ENCODE data around the gene PIGV.
A peak's percentile ranks its signal among the peaks of the same experiment; 100 is the strongest.
"Not testable (repeated sequence)": the region's sequence is repeated elsewhere in the genome, so short reads cannot be mapped to it uniquely, and the experiment has no call there.

The PIGV gene

DNA sequence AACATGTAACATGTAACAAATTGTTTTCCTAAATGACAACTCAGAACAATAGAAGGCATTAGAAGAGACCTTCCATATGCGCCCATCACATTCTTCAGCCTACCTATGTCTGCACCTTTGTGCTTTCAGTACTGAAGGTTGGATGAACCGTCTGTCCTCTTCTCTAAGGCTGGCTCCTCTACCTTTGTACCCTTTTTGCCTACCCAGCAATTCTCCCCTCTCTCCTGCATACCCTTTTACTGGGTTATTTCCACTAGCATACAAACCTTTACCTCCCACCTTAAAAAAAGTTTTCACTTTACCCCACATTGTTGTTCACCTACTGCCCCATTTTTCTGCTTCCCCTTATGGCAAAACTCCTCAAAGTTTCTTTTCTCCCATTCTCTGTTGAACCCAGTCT is 5.2 kb downstream of the PIGV start:
- DNase-seq (ENCODE audit: low read depth in 1 of 2, low spot score in 1 of 2): no peak

DNA sequence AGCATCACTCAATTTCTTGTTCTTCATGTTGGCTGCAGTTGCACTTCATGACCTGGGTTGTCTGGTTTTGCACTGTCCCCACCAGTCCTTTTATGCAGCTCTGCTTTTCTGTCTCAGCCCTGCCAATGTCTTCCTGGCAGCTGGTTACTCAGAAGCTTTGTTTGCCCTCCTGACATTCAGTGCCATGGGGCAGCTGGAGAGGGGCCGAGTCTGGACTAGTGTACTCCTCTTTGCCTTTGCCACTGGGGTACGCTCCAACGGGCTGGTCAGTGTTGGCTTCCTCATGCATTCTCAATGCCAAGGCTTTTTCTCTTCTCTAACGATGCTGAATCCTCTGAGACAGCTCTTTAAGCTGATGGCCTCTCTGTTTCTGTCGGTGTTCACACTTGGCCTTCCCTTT is 6.6 kb downstream of the PIGV start:
- DNase-seq (ENCODE audit: low read depth in 1 of 2, low spot score in 1 of 2): no peak

DNA sequence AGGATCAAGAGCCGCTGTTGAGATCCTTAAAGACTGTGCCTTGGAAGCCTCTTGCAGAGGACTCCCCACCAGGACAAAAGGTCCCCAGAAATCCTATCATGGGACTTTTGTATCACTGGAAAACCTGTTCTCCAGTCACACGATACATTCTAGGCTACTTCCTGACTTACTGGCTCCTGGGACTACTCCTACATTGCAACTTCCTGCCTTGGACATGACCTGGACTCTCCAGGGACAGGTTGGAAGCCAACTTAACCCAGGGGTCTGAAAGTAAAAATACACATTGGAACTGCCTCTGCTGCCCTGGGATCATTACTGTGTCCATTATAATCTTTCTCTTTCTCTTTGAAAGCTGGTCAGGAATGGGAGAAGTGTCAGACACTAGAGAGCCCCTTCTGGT is 9.9 kb downstream of the PIGV start:
- no peak for DNase-seq (ENCODE audit: low read depth in 1 of 2, low spot score in 1 of 2)

DNA sequence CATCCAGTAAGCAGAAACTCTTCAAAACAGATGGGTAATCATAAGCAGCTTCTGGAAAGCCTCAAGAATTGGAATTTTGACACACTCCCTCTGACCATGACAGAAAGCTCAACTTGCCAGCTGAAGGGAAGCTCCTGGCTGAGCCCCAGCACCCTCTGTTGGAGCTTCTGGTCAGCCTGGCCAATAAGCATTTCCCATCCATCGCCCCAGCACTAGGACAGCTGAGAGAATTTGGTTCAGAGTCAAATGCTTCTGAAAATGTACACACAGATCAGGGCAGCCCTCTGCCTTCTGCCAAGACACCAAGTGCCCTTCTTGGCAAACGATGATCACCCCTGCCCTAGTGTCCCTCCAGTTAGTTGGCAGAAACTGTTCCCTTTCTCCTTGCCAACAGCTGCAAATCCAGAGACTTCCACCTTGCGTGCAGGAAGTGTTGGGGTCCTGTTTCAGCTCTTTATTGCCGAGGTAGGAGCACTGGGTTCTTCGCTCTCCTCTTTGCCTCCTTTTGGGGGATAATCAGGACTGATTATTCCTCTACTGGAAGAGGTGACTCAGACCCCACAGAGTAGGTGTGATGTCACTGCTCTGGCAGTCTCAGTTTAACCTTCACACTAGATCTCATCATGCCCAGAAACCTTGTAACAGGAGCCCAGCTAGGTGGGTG is 11.9 kb downstream of the PIGV start:
- DNase-seq (ENCODE audit: low read depth in 1 of 2, low spot score in 1 of 2): no peak

DNA sequence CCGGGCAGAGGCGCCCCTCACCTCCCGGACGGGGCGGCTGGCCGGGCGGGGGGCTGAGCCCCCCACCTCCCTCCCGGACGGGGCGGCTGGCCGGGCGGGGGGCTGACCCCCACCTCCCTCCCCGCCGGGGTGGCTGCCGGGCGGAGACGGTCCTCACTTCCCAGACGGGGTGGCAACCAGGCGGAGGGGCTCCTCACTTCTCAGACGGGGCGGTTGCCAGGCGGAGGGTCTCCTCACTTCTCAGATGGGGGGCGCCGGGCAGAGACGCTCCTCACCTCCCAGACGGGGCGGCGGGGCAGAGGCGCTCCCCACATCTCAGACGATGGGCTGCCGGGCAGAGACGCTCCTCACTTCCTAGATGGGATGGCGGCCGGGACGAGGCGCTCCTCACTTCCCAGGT is 16.2 kb downstream of the PIGV start:
- DNase-seq (ENCODE audit: low read depth in 1 of 2, low spot score in 1 of 2): not testable (repeated sequence)

DNA sequence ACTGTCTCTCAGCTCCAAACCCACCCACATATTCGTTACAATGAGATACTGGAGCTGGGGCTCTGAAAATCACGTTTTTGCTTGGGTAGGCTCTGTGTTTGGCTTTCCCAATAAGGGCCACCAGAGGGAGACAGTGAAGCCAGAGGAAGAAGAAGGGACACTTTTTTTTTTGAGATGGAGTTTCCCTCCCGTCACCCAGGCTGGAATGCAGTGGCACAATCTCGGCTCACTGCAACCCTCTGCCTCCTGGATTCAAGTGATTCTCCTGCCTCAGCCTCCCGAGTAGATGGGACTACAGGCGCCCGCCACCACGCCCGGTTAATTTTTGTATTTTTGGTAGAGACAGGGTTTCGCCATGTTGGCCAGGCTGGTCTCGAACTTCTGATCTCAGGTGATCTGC is 22.4 kb downstream of the PIGV start:
- peak; percentile 46 to 48 for DNase-seq (ENCODE audit: low read depth in 1 of 2, low spot score in 1 of 2)

DNA sequence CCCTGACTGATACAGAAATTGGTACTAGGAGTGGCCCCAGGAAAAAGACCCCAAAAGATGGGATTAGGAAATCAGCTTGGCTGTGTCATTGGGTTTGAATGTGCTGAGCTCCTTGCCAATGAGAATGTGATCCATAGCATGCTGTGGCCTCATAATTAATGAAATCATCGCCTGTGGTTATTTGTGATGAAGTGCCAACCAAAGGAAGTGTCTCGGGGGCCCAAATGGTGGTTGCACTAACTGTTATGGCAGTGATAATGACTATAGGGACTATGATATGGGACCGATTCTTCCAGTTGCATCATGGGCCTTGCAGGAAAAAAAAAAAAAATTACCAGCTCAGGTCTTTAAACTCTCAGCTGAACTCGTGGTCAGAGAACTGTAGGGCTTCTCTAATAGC is 23.3 kb downstream of the PIGV start:
- no peak for DNase-seq (ENCODE audit: low read depth in 1 of 2, low spot score in 1 of 2)

DNA sequence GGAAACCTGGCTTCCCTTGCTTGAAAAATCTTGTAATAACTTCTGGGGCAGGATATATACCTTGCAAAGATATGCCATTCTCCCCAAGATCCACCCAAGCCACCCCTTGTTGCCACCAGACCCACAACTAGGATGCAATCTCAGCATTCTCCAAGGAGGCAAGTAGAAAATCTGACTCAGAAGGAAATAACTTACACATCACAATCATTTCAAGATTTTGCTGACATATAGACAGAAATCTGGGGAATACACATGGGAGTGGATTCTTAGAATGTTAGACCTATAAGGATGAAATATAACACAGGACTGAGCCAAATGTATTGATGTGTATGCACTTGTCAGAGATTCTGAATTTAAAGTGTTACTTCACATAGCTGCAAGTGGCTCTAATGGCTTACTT is 24.0 kb downstream of the PIGV start:
- DNase-seq (ENCODE audit: low read depth in 1 of 2, low spot score in 1 of 2): no peak

DNA sequence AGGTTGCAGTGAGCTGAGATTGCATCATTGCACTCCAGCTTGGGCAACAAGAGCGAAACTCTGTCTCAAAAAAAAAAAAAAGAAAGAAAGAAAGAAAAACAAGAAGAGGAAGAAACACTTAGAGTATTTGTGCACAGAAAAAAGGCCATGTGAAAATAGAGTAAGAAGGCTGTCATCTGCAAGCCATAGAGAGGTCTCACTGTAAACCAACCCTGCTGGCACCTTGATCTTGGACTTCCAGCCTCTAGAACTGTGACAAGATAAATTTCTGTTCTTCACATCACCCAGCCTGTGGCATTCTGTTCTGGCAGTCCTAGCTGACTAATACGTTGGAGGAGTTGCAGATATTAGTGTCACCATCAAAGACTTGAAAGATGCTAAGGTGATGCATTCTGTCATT is 26.6 kb downstream of the PIGV start:
- DNase-seq (ENCODE audit: low read depth in 1 of 2, low spot score in 1 of 2): no peak

DNA sequence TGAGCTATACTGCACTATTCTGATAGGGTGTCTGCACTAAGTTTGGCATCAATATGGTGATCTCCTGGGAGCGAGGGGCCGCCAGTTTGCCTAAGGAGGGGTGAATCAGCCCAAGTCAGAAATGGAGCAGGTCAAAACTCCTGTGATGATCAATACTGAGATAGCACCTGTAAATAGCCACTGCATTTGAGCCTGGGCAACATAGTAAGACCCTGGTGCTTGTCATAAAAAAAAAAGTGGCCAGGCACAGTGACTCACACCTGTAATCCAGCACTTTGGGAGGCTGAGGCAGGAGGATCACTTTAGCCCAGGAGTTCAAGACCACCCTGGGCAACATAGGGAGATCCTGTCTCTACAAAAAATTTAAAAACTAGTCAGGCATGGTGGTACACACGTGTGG is 27.1 kb downstream of the PIGV start:
- DNase-seq (ENCODE audit: low read depth in 1 of 2, low spot score in 1 of 2): no peak

DNA sequence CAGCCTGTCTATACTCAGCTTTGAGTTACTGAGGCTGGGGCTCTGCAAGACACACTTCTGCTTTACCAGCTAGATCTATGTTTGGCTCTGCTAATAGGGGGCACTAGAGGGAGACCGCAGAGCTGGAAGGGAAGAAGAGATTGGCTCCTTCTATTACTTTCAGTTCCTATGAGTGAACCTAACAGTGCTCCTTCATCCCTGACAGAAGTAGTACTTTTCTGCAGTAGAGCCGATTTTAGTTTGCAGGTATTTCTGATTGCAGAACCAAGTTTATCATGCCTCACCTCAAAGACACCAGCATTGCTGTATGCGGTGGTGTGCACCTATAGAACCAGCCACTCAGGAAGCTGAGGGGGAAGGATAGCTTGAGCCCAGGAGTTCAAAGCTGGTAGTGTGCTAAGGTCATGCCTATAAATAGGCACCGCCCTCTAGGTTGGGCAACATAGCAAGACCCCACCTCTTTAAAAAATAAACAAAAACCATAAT is 33.1 kb downstream of the PIGV start:
- no peak for DNase-seq (ENCODE audit: low read depth in 1 of 2, low spot score in 1 of 2)

DNA sequence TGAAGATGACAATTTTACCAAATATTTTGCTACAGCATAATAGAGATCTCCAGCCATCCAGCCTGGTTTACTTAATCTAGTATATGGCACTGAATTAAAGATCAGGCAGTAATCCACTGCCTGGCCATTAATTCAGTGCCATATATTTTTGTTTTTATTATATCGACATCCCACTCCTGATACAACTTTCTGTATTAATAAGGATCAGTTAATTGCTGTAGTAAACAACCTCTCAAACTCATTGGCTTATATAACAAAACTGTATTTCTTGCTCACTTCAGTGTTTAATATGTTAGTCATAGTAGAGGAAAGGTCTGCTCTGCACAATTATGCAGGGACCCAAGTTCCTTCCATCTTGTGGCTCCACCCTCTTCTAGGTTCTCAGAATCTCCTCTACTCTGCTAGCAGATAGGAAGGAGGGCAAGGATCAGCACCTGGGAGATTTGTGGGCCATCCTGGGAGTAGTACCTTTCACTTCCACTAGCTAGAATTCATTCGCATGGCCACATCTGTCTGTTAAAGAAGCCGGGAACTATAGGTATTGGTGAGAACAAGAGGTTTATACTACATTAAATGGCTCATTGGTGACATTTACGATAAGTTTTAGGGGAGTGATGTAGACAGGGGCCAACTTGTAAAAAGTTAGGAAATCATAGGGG is 35.1 kb downstream of the PIGV start:
- no peak for DNase-seq (ENCODE audit: low read depth in 1 of 2, low spot score in 1 of 2)

DNA sequence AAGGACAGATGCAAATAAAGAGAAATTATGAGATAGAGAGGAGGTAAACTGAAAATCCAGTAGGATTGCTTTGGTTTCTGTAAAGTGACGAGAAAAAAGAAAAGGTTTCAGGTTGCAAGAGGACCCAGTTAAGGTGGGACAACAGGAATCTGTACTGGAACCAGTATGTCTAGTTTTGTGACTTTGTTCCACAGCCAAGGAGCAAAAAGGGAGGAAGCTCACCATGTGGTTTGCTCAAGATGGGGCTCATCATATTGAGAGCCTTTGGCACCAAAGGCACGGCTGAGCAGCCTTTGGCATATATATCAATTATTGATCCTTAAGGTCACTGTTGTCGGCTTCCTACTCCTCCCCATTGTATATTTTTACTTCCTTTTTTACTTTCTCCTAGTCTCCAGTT is 37.0 kb downstream of the PIGV start:
- DNase-seq (ENCODE audit: low read depth in 1 of 2, low spot score in 1 of 2): no peak

DNA sequence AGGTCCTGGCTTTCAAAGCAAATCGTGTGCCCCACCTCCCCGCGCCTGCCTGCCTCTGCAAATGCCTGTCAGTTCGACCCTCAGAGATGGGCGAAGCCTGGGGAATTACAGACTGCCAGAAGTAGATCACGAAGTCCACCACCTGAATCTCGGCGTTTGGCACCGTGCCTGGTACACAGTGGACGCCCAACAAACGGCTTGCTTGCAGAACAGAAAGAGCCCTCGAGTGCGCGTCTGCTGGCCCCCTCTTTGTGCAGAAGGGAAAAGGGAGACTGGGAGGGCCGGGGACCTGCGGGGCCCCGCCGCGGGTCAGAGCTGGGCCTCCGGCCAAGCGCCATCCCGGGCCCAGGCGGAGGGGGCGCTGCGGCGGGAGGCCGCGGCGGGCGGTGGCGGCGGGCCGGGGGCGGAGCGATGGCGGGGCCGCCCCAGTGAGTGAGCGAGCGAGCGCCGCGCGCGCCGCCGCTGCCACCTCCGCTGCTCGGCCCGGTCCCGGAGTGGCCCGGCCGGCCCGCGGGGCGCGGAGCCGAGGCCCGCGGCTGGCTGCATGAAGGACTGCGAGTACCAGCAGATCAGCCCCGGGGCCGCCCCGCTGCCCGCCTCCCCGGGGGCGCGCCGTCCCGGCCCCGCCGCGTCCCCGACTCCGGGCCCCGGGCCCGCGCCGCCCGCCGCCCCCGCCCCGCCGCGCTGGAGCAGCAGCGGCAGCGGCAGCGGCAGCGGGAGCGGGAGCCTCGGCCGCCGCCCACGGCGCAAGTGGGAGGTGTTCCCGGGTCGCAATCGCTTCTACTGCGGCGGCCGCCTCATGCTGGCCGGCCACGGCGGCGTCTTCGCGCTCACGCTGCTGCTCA is 38.7 kb downstream of the PIGV start, which contains the start of gene ZDHHC18:
TSS of gene ZDHHC18 (plus strand) at position 428 of the 845 bp plus-strand sequence. CDS start at position 545, 117 bp downstream.
- DNase-seq (ENCODE audit: low read depth in 1 of 2, low spot score in 1 of 2): peak; percentile 58 to 68

DNA sequence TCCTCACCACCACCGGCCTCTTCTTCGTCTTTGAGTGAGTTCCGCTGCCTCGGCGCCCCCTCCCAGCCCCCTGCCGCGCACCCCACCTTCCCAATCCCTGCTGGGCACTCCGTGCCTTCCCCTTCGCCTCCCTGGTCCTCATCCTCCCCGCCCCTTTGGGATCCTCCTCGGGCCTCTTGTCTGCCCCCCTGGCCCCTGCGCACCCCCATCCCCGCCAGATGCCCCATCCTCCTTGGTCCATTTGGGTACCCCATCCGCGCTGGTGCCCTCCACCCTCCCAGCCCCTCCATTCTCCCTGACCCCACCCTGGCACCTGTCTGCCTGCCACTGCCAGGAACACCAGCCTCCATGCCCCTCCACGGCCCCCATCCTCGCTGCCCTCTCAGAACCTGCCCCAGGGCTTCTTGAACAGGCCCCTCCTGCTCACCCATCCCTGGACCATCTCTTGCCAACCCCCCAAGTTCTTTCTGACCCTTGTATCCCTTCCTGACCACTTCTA is 39.4 kb downstream of the PIGV start:
- DNase-seq (ENCODE audit: low read depth in 1 of 2, low spot score in 1 of 2): no peak

DNA sequence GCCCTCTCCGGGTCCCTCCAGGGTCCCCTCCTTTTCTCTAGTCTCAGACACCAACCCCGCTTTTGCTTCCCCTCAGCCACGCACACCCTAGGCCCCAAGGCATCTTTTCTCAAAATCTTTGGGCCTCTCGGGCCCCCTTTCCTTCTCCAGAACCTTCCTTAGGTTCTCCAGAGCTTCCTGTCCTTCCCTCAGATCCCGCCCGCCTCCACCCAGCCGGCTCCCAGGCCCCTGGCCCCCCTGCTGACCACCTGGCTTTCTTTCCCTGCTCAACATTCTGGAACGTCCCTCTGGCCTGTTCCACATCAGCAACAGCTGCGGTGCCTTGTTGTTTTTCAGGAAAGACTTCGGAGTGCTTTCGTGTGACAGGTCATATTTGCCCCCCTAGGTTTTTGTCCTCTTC is 39.9 kb downstream of the PIGV start:
- no peak for DNase-seq (ENCODE audit: low read depth in 1 of 2, low spot score in 1 of 2)

DNA sequence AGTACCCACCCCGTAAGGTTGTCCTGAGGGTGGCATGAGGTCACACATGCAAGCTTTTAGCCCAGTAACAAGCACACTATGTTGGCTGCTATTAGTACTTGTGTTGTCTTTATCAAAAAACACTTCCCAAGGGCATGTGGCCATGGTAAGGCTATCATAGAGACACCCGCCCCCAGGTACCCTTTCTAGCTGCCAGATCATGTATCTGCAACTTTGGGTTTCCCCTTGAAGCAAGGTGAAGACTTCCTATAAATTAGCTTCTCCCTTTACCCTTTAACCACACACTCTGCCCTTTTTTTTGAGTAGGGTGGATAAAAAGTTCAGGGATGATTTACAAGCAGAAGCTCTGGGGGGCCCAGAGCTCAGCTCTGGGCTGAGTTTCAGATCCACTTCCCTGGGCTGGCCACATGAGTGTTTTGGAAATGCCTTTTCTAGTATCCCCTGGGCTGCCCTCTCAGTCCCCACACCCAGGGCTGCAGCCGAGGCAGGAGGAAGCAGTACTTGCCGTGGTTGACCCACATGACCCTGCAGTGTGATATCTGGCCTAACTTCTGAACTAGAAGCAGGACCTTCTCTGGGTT is 40.8 kb downstream of the PIGV start:
- DNase-seq (ENCODE audit: low read depth in 1 of 2, low spot score in 1 of 2): no peak

DNA sequence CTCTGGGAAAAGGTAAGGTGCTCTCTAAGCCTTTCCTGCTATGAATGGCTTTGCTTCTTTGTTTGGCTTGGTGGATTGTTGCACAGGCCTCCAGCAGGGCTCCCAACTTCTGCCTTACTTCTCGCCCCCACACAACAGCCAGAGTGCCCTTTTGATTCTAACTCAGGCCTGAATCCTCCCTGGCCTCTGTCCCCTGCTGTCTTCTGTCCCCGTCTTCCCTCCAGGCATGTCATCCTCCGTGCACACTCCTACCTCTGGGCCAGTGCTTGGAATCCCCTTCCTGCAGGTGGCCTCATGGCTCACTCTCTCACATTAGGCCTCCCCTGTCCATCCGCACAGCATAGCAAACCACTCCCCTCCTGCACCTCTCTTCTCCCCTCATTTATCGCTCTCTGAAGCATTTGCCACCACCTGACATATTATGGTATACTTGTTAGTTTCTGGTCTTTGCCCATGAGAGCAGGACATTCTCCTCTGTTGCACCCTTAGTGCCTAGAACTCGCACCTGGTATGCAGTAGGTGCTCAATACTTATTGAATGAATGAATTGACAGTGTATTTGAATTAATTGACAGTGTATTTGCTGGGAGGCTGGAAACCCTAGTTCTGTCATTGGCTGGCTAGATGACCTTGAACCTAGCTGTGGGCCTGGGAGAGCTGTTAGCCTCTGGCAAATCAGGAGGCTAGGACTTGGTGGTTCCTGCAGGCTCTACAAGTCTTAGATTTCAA is 41.6 kb downstream of the PIGV start:
- no peak for DNase-seq (ENCODE audit: low read depth in 1 of 2, low spot score in 1 of 2)

DNA sequence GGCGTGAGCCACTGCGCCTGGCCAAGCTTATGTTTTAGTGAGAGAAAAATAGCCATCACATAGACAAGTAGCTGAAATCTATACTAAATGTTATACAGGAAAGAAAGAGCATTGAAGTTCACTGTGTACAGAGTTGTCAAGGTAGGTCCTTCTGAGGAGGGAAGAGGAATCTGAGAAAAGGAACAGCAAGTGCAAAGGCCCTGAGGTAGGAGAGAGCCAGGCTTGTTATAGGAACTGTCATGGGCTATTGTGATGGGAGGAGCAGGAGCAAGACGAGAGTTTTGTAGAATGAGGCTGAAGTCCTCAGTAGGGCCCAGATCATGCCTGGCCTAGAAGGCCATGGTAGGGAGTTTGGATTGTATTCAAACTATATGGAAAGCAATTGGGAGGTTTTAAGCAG is 43.3 kb downstream of the PIGV start:
- DNase-seq (ENCODE audit: low read depth in 1 of 2, low spot score in 1 of 2): no peak

DNA sequence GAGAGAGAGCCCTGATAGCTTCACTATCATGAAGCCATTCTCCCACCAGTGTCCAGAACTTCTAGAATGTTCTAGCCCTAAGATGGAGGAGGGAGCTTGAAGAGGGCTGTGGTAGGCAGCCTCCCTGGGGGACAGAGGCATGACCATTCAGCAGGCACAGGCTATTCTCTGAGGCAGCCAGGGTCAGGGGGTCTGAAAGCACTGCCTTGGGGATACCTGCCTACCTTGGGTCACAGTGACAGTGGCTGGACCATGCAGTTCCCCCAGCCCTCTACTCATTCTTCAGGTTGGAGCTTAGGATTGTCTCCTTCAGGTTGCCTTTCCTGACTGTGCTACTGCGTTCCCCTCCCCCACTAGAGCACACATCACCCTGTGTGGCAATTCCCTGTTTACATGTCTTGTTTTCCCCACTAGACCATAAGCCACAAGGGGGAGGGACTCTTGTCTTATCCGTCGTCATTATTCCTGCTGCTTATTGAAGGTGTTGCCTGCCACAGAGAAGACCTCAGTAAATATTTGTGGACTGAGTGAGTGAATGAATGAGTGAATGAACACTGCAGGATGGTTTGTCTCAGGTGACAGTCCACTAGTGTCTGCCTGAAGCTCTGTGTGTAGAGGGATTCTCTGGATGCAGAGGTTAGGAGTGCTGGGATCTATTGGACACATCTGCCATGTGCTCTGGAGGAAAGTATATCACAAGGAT is 43.9 kb downstream of the PIGV start:
- DNase-seq (ENCODE audit: low read depth in 1 of 2, low spot score in 1 of 2): no peak
